ENCODE results near the gene GNG5. TPM values are rescaled to one million over a fixed set of nuclear protein-coding genes. Genes with fewer than 3 reads are reported as not detected.
A peak's percentile ranks its signal among the peaks of the same experiment; 100 is the strongest.

GNG5 gene
- total and polyA plus RNA-seq, 4 experiments from 2014 or later: 38.1 to 250 (median 125) TPM

DNA sequence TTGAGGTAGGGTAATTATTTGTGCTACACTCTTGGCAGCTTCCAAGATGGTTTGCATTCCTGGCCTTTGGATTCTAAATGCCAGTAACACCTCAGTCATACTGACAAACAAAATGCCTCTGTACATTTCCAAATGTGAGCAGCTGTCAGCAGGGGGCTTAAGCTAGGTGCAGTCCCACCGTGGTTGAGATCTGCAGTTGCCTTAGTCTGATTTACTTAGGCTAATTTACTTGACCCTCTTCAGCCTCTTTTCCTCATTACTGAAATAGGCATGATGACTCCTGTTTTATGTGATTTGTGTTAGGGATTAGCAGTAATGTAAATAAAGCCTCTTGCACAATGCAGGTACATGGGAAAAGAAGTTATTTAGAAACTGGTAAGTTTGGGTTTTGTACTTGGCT lies 13.7 kb downstream of the GNG5 start:
- H3K36me3 ChIP-seq (ENCODE audit: insufficient read depth, low read length): peaks cover 70% of the 10 kb centered on the region
- Mint-ChIP-seq H3K36me3 (peaks cover 44 to 83% of the 10 kb centered on the region in 2 donors), H3K27me3 (no peaks in the 10 kb centered on the region), H3K27ac (peak overlapping the region in 3 of 7 donors; percentile 17 to 56 (median 22)), H3K4me3 (no peak overlapping the region), H3K9me3 (no peaks in the 10 kb centered on the region), H3K4me1 (peaks cover 6 to 27% (median 15%) of the 10 kb centered on the region in 4 donors)
- H3K27me3 ChIP-seq (ENCODE audit: insufficient read depth, low read length): no peaks in the 10 kb centered on the region
- ChIA-PET POLR2A (ENCODE audit: partially characterized antibody) (no interaction called here), CTCF (ENCODE audit: partially characterized antibody) (interaction anchor here (1.1 kb wide), 1 partner anchor 14 kb away, joined by 5 read pairs; the partner anchor contains the start of gene RPF1)
- H3K9me3 ChIP-seq (ENCODE audit: control insufficient read depth in 1 of 2, low read length in 2 of 2): no peaks in the 10 kb centered on the region
- no peak overlapping the region for H3K4me3 ChIP-seq (ENCODE audit: low read length in 2 of 2)
- H3K27ac ChIP-seq (ENCODE audit: low read depth, low read length): no peak overlapping the region
- DNase-seq: no peak
- peaks cover 5% of the 10 kb centered on the region for H3K4me1 ChIP-seq (ENCODE audit: insufficient read depth, low read length)
- intact Hi-C loops (cut with micrococcal nuclease): no loop called here

DNA sequence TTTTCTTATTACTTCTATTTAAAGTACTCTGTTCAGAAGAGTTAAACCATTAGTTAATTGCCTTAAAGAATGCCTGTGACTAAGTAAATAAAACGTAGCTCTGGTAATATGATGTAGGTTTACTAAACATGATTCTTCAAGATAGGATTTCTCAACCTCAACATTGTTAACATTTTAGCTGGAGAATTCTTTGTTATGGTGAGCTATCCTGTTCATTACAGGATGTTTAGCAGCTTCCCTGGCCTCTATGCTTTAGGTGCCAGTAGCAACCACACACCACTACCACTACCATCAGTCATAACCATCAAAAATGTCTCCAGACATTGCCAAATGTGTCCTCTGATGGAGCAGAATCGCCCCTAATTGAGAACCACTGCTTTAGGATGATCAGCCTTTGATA lies 16.6 kb downstream of the GNG5 start:
- CTCF ChIA-PET (ENCODE audit: partially characterized antibody): interaction anchor here (1.2 kb wide), 2 partner anchors 9 to 47 kb away, joined by 3 to 4 read pairs; no protein-coding TSS in a partner anchor
- no peaks in the 10 kb centered on the region for H3K27me3 Mint-ChIP-seq
- intact Hi-C loops (cut with micrococcal nuclease): no loop called here

DNA sequence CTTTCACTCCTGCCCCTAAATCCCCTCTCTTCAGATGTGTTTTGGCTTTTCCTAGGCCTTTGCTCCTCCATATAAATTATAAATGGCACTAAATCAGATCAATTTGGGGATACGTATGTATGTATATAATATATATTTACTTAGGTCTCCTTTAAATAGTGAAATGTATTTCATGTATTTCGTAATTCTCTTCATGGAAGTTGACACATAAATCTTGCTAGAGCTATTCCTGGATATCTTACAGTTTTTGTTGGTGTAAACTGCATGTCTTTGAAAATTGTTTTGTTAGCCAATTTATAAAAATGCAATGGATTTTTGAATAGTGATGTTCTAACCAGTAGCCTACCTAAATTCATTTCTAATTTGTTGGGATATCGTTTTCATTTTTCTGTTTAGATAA lies 18.3 kb downstream of the GNG5 start:
- peaks cover 45 to 77% of the 10 kb centered on the region in 2 donors for H3K36me3 Mint-ChIP-seq
- peaks cover 24 to 49% (median 37%) of the 10 kb centered on the region in 4 donors for H3K4me1 Mint-ChIP-seq
- H3K36me3 ChIP-seq (ENCODE audit: insufficient read depth, low read length): peaks cover 41% of the 10 kb centered on the region
- H3K4me3 Mint-ChIP-seq: no peak overlapping the region
- no peak for DNase-seq
- no peak overlapping the region for H3K27ac ChIP-seq (ENCODE audit: low read depth, low read length)
- intact Hi-C loops (cut with micrococcal nuclease): no loop called here
- H3K9me3 Mint-ChIP-seq: no peaks in the 10 kb centered on the region
- H3K27me3 ChIP-seq (ENCODE audit: insufficient read depth, low read length): no peaks in the 10 kb centered on the region
- POLR2A ChIA-PET (ENCODE audit: partially characterized antibody): no interaction called here
- no peaks in the 10 kb centered on the region for H3K27me3 Mint-ChIP-seq
- H3K4me3 ChIP-seq (ENCODE audit: low read length in 2 of 2): no peak overlapping the region
- CTCF ChIA-PET (ENCODE audit: partially characterized antibody): no interaction called here
- peaks cover 22% of the 10 kb centered on the region for H3K4me1 ChIP-seq (ENCODE audit: insufficient read depth, low read length)
- H3K27ac Mint-ChIP-seq: no peak overlapping the region
- H3K9me3 ChIP-seq (ENCODE audit: control insufficient read depth in 1 of 2, low read length in 2 of 2): no peaks in the 10 kb centered on the region

More for the DNA sequence above, 16.6 kb downstream of the GNG5 start:
- peaks cover 42 to 76% of the 10 kb centered on the region in 2 donors for H3K36me3 Mint-ChIP-seq
- no peaks in the 10 kb centered on the region for H3K9me3 ChIP-seq (ENCODE audit: control insufficient read depth in 1 of 2, low read length in 2 of 2)
- no peak overlapping the region for H3K4me3 Mint-ChIP-seq
- peaks cover 45% of the 10 kb centered on the region for H3K36me3 ChIP-seq (ENCODE audit: insufficient read depth, low read length)
- no peak overlapping the region for H3K4me3 ChIP-seq (ENCODE audit: low read length in 2 of 2)
- peaks cover 14% of the 10 kb centered on the region for H3K4me1 ChIP-seq (ENCODE audit: insufficient read depth, low read length)
- no peaks in the 10 kb centered on the region for H3K27me3 ChIP-seq (ENCODE audit: insufficient read depth, low read length)
- no peak overlapping the region for H3K27ac Mint-ChIP-seq
- no peak for DNase-seq
- no peaks in the 10 kb centered on the region for H3K9me3 Mint-ChIP-seq
- POLR2A ChIA-PET (ENCODE audit: partially characterized antibody): no interaction called here
- H3K4me1 Mint-ChIP-seq: peaks cover 20 to 40% (median 31%) of the 10 kb centered on the region in 4 donors
- H3K27ac ChIP-seq (ENCODE audit: low read depth, low read length): no peak overlapping the region

DNA sequence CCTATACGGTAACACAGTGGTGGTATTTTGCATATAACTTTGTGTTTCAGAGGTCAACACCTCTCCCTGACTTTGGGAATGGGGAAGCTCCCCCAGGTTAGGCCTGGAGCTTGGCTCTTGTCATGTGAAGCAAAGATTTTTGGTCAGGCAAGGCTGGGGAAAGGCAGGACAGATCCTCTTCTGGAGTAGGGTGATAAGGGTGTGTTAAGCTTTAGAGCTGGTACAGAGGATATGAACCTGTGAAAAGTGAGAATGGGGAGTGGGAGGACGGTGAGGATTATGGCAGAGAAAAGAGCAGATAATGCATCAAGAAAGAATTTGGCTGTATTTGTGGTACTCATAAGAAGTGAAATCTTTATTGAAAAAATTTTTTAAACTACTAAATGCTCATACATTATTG lies 25.1 kb downstream of the GNG5 start:
- no peak overlapping the region for H3K27ac ChIP-seq (ENCODE audit: low read depth, low read length)
- ChIA-PET POLR2A (ENCODE audit: partially characterized antibody) (interaction anchor here (0.8 to 4.7 kb wide), 4 partner anchors 23 to 337 kb away, joined by 4 to 68 read pairs (median 40); partner anchors contain the start of genes CTBS, GNG5, PRKACB and SPATA1), CTCF (ENCODE audit: partially characterized antibody) (interaction anchor here (1.2 to 3.4 kb wide), 5 partner anchors 39 to 291 kb away, joined by 3 to 24 read pairs (median 10); no protein-coding TSS in a partner anchor)
- no peak for DNase-seq
- H3K9me3 ChIP-seq (ENCODE audit: control insufficient read depth in 1 of 2, low read length in 2 of 2): no peaks in the 10 kb centered on the region
- intact Hi-C loops (cut with micrococcal nuclease): no loop called here
- Mint-ChIP-seq H3K27ac (peak overlapping the region in 3 of 7 donors; percentile 23 to 72 (median 63)), H3K9me3 (peaks cover 0 to 11% (median 6%) of the 10 kb centered on the region in 8 donors), H3K4me1 (peaks cover 40 to 66% (median 48%) of the 10 kb centered on the region in 4 donors), H3K36me3 (peaks cover 37 to 56% of the 10 kb centered on the region in 2 donors), H3K4me3 (peak overlapping the region; percentile 2 to 78 (median 64)), H3K27me3 (peaks cover 5 to 8% of the 10 kb centered on the region in 2 donors)
- peaks cover 43% of the 10 kb centered on the region for H3K4me1 ChIP-seq (ENCODE audit: insufficient read depth, low read length)
- peaks cover 11% of the 10 kb centered on the region for H3K36me3 ChIP-seq (ENCODE audit: insufficient read depth, low read length)
- no peaks in the 10 kb centered on the region for H3K27me3 ChIP-seq (ENCODE audit: insufficient read depth, low read length)
- H3K4me3 ChIP-seq (ENCODE audit: low read length in 2 of 2): no peak overlapping the region

DNA sequence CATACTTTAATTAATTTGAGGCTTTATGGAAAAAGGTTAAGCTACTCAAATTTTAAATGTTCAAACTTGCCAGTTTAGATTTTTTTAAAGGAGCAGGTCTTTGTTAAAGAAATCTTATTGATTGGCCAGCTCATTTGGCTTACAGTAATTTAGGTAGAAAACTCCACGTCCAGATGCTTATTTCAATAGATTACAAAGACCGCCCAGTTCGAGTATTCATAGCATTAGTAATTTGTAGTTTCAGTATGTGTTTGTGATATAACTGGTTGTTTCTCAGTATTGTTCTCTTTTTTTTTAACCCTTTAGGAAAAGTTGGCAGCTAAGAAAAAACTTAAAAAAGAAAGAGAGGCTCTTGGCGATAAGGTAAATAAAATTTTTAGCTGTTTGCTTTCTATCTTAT lies 25.7 kb downstream of the GNG5 start:
- Mint-ChIP-seq H3K9me3 (peaks cover 0 to 11% (median 6%) of the 10 kb centered on the region in 8 donors), H3K4me1 (peaks cover 35 to 59% (median 43%) of the 10 kb centered on the region in 4 donors), H3K27ac (peak overlapping the region in 1 of 7 donors; percentile 96), H3K27me3 (peaks cover 7 to 13% of the 10 kb centered on the region in 2 donors), H3K4me3 (peak overlapping the region; percentile 42 to 99 (median 67)), H3K36me3 (peaks cover 31 to 50% of the 10 kb centered on the region in 2 donors)
- Histone ChIP-seq H3K27ac (ENCODE audit: low read depth, low read length) (no peak overlapping the region), H3K4me1 (ENCODE audit: insufficient read depth, low read length) (peaks cover 43% of the 10 kb centered on the region), H3K9me3 (ENCODE audit: control insufficient read depth in 1 of 2, low read length in 2 of 2) (no peaks in the 10 kb centered on the region), H3K27me3 (ENCODE audit: insufficient read depth, low read length) (no peaks in the 10 kb centered on the region), H3K36me3 (ENCODE audit: insufficient read depth, low read length) (peaks cover 11% of the 10 kb centered on the region), H3K4me3 (ENCODE audit: low read length in 2 of 2) (no peak overlapping the region)
- intact Hi-C loops (cut with micrococcal nuclease): no loop called here
- ChIA-PET POLR2A (ENCODE audit: partially characterized antibody) (interaction anchor here (0.8 to 4.7 kb wide), 7 partner anchors 17 to 336 kb away, joined by 3 to 68 read pairs (median 17); partner anchors contain the start of genes CTBS, GNG5, PRKACB and SPATA1), CTCF (ENCODE audit: partially characterized antibody) (interaction anchor here (0.9 to 3.4 kb wide), 10 partner anchors 9 to 336 kb away, joined by 3 to 24 read pairs (median 6); partner anchors contain the start of genes GNG5, PRKACB and SPATA1)
- no peak for DNase-seq

DNA sequence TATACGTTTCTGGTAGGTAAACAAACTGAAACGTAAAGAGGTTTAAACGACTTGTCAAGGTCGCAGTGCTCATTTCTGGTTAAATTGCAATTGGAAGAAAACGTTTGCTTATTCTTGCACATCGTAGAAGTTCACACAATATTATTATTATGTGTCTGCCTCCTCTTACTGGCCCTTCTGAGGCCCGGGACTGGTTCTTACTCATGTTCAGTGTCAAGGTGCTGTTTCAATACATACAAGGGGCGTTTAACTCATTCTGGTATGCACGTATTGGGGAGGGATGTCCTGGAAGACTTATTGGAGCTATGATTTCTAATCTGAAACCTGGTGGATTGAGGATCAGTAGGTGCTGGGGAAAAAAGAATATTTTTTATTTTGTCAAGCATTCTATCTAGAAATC lies 26.4 kb downstream of the GNG5 start:
- H3K27me3 ChIP-seq (ENCODE audit: insufficient read depth, low read length): no peaks in the 10 kb centered on the region
- H3K9me3 ChIP-seq (ENCODE audit: control insufficient read depth in 1 of 2, low read length in 2 of 2): no peaks in the 10 kb centered on the region
- Mint-ChIP-seq H3K36me3 (peaks cover 29 to 46% of the 10 kb centered on the region in 2 donors), H3K27ac (peak overlapping the region; percentile 96 to 99 (median 98)), H3K4me3 (peak overlapping the region; percentile 96 to 100 (median 99)), H3K4me1 (peaks cover 33 to 57% (median 42%) of the 10 kb centered on the region in 4 donors), H3K27me3 (peaks cover 7 to 15% of the 10 kb centered on the region in 2 donors), H3K9me3 (peaks cover 0 to 11% (median 6%) of the 10 kb centered on the region in 8 donors)
- H3K27ac ChIP-seq (ENCODE audit: low read depth, low read length): peak overlapping the region; percentile 65
- H3K4me1 ChIP-seq (ENCODE audit: insufficient read depth, low read length): peaks cover 43% of the 10 kb centered on the region
- peak overlapping the region; percentile 93 for H3K4me3 ChIP-seq (ENCODE audit: low read length in 2 of 2)
- intact Hi-C loops (cut with micrococcal nuclease): loop anchor here (1.0 kb wide), 5 partner anchors 26 to 336 kb away; partner anchors contain the start of genes CTBS, GNG5, PRKACB and SPATA1
- DNase-seq: no peak
- ChIA-PET POLR2A (ENCODE audit: partially characterized antibody) (interaction anchor here (1.2 to 4.7 kb wide), 7 partner anchors 12 to 335 kb away, joined by 3 to 68 read pairs (median 17); partner anchors contain the start of genes CTBS, GNG5, PRKACB and SPATA1), CTCF (ENCODE audit: partially characterized antibody) (interaction anchor here (0.8 to 3.4 kb wide), 11 partner anchors 10 to 292 kb away, joined by 3 to 24 read pairs (median 5); partner anchors contain the start of genes GNG5 and SPATA1)
- peaks cover 11% of the 10 kb centered on the region for H3K36me3 ChIP-seq (ENCODE audit: insufficient read depth, low read length)
